Hepatocyte (in vitro differentiated cells): ENCODE measurements around the gene TRIM7. TPM values are rescaled to one million over a fixed set of nuclear protein-coding genes. Genes with fewer than 3 reads are reported as not detected.

Experiments
- DNase-seq: peaks from one replicate; pipeline ENCODE4 v3.0.0-alpha.2; 2016; ENCODE audit warnings: low spot score
- H2AFZ ChIP-seq: fragments of 200-600 bp; sonication (generic); 2 replicates; pipeline ENCODE4 v1.6.0; 2016; ENCODE audit warnings: antibody characterized with exemption, mild to moderate bottlenecking
- H3K27ac ChIP-seq: fragments of 200-600 bp; sonication (generic); 2 replicates; pipeline ENCODE4 v1.5.1; 2016; ENCODE audit warnings: mild to moderate bottlenecking
- H3K27me3 ChIP-seq: fragments of 200-600 bp; sonication (generic); 2 replicates; pipeline ENCODE4 v1.6.1; 2016
- H3K36me3 ChIP-seq: fragments of 200-600 bp; sonication (generic); replicated peaks from 2 replicates; pipeline ENCODE4 v1.5.1; 2016; ENCODE audit warnings: low read depth; ENCODE audit not compliant: insufficient read depth
- H3K4me1 ChIP-seq: fragments of 200-600 bp; sonication (generic); 2 replicates; pipeline ENCODE4 v1.5.1; 2016; ENCODE audit warnings: mild to moderate bottlenecking, moderate library complexity; ENCODE audit not compliant: insufficient read depth
- H3K4me2 ChIP-seq: fragments of 200-600 bp; sonication (generic); 2 replicates; pipeline ENCODE4 v1.6.0; 2016
- H3K4me3 ChIP-seq: fragments of 200-600 bp; sonication (generic); 2 replicates; pipeline ENCODE4 v1.5.1; 2016; ENCODE audit warnings: mild to moderate bottlenecking
- H3K79me2 ChIP-seq: fragments of 200-600 bp; sonication (generic); 2 replicates; pipeline ENCODE4 v1.6.0; 2017; ENCODE audit warnings: mild to moderate bottlenecking
- H3K9me2 ChIP-seq: fragments of 200-600 bp; sonication (generic); replicated peaks from 2 replicates; pipeline ENCODE4 v1.6.0; 2017; ENCODE audit warnings: mild to moderate bottlenecking; ENCODE audit not compliant: insufficient read depth
- H3K9me3 ChIP-seq: fragments of 200-600 bp; sonication (generic); 2 replicates; pipeline ENCODE4 v1.5.1; 2016; ENCODE audit warnings: low read depth, mild to moderate bottlenecking
- H4K20me1 ChIP-seq: fragments of 200-600 bp; sonication (generic); 2 replicates; pipeline ENCODE4 v1.6.0; 2016; ENCODE audit warnings: mild to moderate bottlenecking; ENCODE audit not compliant: insufficient read depth, poor library complexity, severe bottlenecking
- EZH2 ChIP-seq: fragments of 200-600 bp; sonication (generic); IDR thresholded peaks from 2 replicates; pipeline ENCODE4 v1.6.1; 2016; ENCODE audit warnings: antibody characterized with exemption, mild to moderate bottlenecking, borderline replicate concordance
- EZH2phosphoT487 ChIP-seq: fragments of 200-600 bp; sonication (generic); IDR thresholded peaks from one replicate; pipeline ENCODE4 v1.6.1; 2018; ENCODE audit warnings: antibody characterized with exemption, mild to moderate bottlenecking, low read depth, moderate library complexity; ENCODE audit not compliant: unreplicated experiment, severe bottlenecking
- WGBS: methylation state at CpG from one replicate; pipeline ENCODE4 v1.1.6; 2016; ENCODE audit warnings: low lambda C conversion rate; ENCODE audit errors: missing lambda C conversion rate; 5-methylcytosine and 5-hydroxymethylcytosine counted together
- polyA plus RNA-seq: library from polyadenylated mRNA; unstranded; fragments of >200 nt; fragmentation: Nextera tagmentation; extraction: Ambion mirVana; gene quantifications from 2 replicates; pipeline ENCODE4 v1.2.1, GENCODE V29; 2016
- total RNA-seq: library from RNA; depleted of rRNA; stranded (reverse); fragments of >200 nt; gene quantifications from 2 replicates; pipeline ENCODE4 v1.2.3, GENCODE V29; 2014
- TF ChIP-seq, protein P1 (sequence below): fragments of 200-600 bp; sonication (generic); IDR thresholded peaks from 2 replicates; pipeline ENCODE4 v1.5.1; 2016; ENCODE audit warnings: antibody characterized with exemption, mild to moderate bottlenecking; ENCODE audit not compliant: poor library complexity

TRIM7 gene
- total and polyA plus RNA-seq, 2 experiments from 2014 or later, result 0.35 TPM; not detected in 1

DNA sequence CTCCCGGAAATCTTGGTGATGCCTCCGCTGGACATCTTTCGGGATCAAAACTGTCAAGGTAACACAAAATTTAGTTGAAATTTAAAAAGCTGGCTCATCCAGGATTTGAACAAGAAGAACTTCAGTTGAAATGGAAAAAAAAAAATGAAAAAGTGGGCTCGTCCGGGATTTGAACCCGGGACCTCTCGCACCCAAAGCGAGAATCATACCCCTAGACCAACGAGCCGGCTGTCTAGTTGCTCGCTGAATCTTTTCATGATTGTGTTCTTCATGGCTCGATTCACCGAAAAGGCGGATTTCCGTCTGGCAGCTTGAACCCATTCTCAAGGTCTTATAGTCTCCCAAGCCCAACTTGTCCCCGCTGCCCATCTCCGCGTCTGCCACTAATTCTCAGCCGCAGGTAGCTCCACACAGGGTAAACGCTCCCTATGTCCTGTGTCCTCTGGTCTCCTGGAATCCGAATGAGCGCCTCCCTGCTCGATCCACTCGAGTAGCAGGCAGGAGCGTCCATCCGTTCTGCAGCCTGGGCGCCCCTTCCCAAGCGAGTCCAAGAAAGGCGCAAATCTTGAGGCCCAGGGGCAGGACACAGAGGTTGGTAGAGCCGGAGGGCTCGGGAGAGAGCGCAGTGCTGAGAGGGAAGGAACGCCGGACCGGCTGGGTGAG lies 16.2 kb downstream of the TRIM7 start:
- peak; percentile 86 for DNase-seq
- Histone ChIP-seq H3K4me2 (peak overlapping the region; percentile 99), H3K4me1 (peaks cover 4% of the 10 kb centered on the region), H3K9me3 (no peaks in the 10 kb centered on the region), H3K27me3 (no peaks in the 10 kb centered on the region), H3K9me2 (no peaks in the 10 kb centered on the region), H3K4me3 (peak overlapping the region; percentile 96), H3K27ac (peak overlapping the region; percentile 89), H2AFZ (peak overlapping the region; percentile 84), H4K20me1 (no peaks in the 10 kb centered on the region), H3K79me2 (no peaks in the 10 kb centered on the region), H3K36me3 (no peaks in the 10 kb centered on the region)
- WGBS, result 1% methylated on average over 35 of the region's 35 CpGs
- TF ChIP-seq EZH2 (no peak), EZH2phosphoT487 (no peak)
- TF ChIP-seq, protein P1, sequence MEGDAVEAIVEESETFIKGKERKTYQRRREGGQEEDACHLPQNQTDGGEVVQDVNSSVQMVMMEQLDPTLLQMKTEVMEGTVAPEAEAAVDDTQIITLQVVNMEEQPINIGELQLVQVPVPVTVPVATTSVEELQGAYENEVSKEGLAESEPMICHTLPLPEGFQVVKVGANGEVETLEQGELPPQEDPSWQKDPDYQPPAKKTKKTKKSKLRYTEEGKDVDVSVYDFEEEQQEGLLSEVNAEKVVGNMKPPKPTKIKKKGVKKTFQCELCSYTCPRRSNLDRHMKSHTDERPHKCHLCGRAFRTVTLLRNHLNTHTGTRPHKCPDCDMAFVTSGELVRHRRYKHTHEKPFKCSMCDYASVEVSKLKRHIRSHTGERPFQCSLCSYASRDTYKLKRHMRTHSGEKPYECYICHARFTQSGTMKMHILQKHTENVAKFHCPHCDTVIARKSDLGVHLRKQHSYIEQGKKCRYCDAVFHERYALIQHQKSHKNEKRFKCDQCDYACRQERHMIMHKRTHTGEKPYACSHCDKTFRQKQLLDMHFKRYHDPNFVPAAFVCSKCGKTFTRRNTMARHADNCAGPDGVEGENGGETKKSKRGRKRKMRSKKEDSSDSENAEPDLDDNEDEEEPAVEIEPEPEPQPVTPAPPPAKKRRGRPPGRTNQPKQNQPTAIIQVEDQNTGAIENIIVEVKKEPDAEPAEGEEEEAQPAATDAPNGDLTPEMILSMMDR, result no peak

DNA sequence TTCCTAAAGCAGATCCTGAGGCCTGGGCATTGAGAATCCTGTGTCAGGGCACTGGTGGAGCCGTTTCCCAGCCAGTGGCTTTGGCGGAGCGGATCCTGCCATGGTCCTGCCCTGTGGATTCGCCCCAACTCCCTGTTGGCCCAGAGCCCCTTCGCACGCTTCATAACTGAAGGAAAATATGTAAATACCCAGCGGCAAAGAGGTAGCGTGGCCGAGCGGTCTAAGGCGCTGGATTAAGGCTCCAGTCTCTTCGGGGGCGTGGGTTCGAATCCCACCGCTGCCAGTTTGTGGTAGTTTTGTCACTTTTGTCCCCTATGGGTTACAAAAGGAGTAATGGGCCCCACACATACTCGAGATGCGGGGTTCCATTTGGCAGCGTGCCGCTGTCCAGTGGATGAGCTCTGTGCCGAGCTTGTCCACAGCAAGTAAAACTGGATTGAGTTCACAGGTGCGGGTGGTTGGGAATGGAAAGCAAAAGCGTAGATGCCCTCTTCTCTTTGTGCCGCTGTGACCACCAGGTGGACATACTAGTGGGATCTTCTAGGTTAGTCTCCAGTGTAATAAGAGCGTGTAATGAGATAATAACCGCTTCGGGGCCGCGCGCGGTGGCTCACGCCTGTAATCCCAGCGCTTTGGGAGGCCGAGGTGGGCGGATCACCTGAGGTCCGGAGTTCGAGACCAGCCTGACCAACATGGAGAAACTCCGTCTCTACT lies 17.3 kb downstream of the TRIM7 start:
- Histone ChIP-seq H3K9me2 (no peaks in the 10 kb centered on the region), H3K9me3 (no peaks in the 10 kb centered on the region), H4K20me1 (no peaks in the 10 kb centered on the region), H3K27me3 (no peaks in the 10 kb centered on the region), H3K79me2 (no peaks in the 10 kb centered on the region), H3K27ac (peak overlapping the region; percentile 89), H3K4me2 (peak overlapping the region; percentile 99), H3K36me3 (no peaks in the 10 kb centered on the region), H2AFZ (peak overlapping the region; percentile 17), H3K4me1 (peaks cover 4% of the 10 kb centered on the region), H3K4me3 (peak overlapping the region; percentile 82)
- peak; percentile 89 for DNase-seq
- TF ChIP-seq, protein P1, result peak; percentile 24
- TF ChIP-seq EZH2phosphoT487 (no peak), EZH2 (no peak)
- 3% methylated on average over 37 of the region's 37 CpGs for WGBS

DNA sequence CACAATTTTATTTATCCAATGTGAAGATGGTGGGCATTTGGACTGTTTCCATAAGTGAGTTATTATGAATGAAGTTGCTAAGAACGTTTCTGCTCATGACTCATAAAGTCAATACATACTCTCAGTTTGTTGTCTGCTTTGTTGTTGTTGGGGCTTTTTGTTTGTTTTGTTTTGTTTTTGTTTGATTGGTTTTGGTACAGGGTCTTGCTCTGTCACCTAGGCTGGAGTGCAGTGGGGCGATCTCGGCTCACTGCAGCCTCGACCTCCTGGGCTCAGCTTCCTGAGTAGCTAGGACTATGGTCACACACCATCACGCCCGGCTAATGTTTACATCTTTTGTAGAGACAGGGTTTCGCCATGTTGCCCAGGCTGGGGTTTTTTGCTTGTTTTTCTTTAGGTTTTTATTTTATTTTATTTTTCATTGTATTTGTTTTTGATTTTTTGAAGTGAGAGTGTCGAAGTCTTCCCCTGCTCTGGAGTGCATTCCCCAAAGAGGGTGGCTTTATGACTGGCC lies 18.0 kb downstream of the TRIM7 start:
- 35% methylated on average over 8 of the region's 8 CpGs for WGBS
- H3K9me2 ChIP-seq, result no peaks in the 10 kb centered on the region
- no peaks in the 10 kb centered on the region for H3K79me2 ChIP-seq
- H3K4me1 ChIP-seq, result no peaks in the 10 kb centered on the region
- DNase-seq, result no peak
- H3K27ac ChIP-seq, result peak overlapping the region; percentile 48
- peak overlapping the region; percentile 99 for H3K4me2 ChIP-seq
- no peaks in the 10 kb centered on the region for H3K9me3 ChIP-seq
- H4K20me1 ChIP-seq, result no peaks in the 10 kb centered on the region
- H3K4me3 ChIP-seq, result peak overlapping the region; percentile 7
- H2AFZ ChIP-seq, result no peak overlapping the region
- TF ChIP-seq EZH2, result no peak
- TF ChIP-seq, protein P1, result no peak
- no peak for TF ChIP-seq EZH2phosphoT487
- no peaks in the 10 kb centered on the region for H3K27me3 ChIP-seq
- no peaks in the 10 kb centered on the region for H3K36me3 ChIP-seq
